K562 (cell line): ENCODE measurements around the gene TIPIN. TPM values are rescaled to one million over a fixed set of nuclear protein-coding genes. Genes with fewer than 3 reads are reported as not detected.

ENCODE experiments used
- FOXK2 ChIP-seq, 2 experiments: fragments of 450-650 bp; IDR thresholded peaks in 1 of 2; conservative IDR thresholded peaks in 1 of 2; 2 replicates each; pipeline ENCODE4 v1.6.1; 2016; ENCODE audit warnings: low read depth in 2 of 2, mild to moderate bottlenecking in 1 of 2
- HMGN3 ChIP-seq: IDR thresholded peaks from 2 replicates; pipeline ENCODE4 v1.6.1; 2011; ENCODE audit warnings: borderline replicate concordance, low read depth, mild to moderate bottlenecking, mixed read lengths, low read length; ENCODE audit not compliant: insufficient read length; ENCODE audit errors: extremely low read depth
- NRF1 ChIP-seq, 2 experiments: fragments of 450-650 bp; IDR thresholded peaks in 1 of 2; conservative IDR thresholded peaks in 1 of 2; 2 replicates each; pipeline ENCODE4 v1.6.1; 2014; ENCODE audit warnings: mild to moderate bottlenecking in 2 of 2
- POLR2G ChIP-seq: fragments of 200-400 bp; formaldehyde crosslinking; IDR thresholded peaks from 2 replicates; pipeline ENCODE4 v1.6.1; 2017; ENCODE audit warnings: low read depth, mild to moderate bottlenecking, antibody characterized with exemption, low read length, moderate library complexity
- RBM34 ChIP-seq: fragments of 200-400 bp; formaldehyde crosslinking; IDR thresholded peaks from 2 replicates; pipeline ENCODE4 v1.6.1; 2018; ENCODE audit warnings: low read length, borderline replicate concordance; ENCODE audit not compliant: insufficient read depth
- ZNF253 ChIP-seq: fragments of 250-450 bp; sonication (Bioruptor Pico); conservative IDR thresholded peaks from 2 replicates; pipeline ENCODE4 v1.6.1; 2021; ENCODE audit warnings: mild to moderate bottlenecking
- polyA plus RNA-seq, 8 experiments: library from polyadenylated mRNA; depleted of rRNA in 4 of 8; stranded (reverse) in 5 of 8; unstranded in 3 of 8; fragments of >200 nt; fragmentation: Nextera tagmentation in 2 of 8; fragmentation: Illumina TruSeq in 1 of 8; extraction: Ambion mirVana in 2 of 8; extraction: Trizol in 1 of 8; gene quantifications; 2 replicates each; pipeline versions ENCODE4 v1.2.1 to v1.2.3, GENCODE V29; 2011 to 2014; ENCODE audit warnings: inconsistent platforms in 1 of 8, missing spikeins in 1 of 8
- total RNA-seq, 7 experiments: library from RNA; depleted of rRNA in 6 of 7; stranded (reverse); fragments of >200 nt in 6 of 7; fragmentation: Illumina TruSeq in 2 of 7; extraction: Trizol in 2 of 7; gene quantifications; 2 replicates each; pipeline versions ENCODE4 v1.2.1 to v1.2.3, GENCODE V29; 2011 to 2021; ENCODE audit warnings: low replicate concordance in 1 of 7
- TF ChIP-seq, protein P1 (sequence below): fragments of 250-450 bp; sonication (Bioruptor Pico); IDR thresholded peaks from 2 replicates; pipeline ENCODE4 v1.8.0; 2022; ENCODE audit warnings: inconsistent platforms, mild to moderate bottlenecking, moderate library complexity, borderline replicate concordance
- TF ChIP-seq, protein P2 (sequence below), 3 experiments: fragments of 200-800 bp in 1 of 3; fragments of 250-450 bp in 1 of 3; fragments of 450-650 bp in 1 of 3; sonication (Bioruptor Pico) in 1 of 3; sonication (Bioruptor generic) in 1 of 3; formaldehyde crosslinking in 1 of 3; IDR thresholded peaks; 2 replicates each; pipeline versions ENCODE4 v1.6.1 to v1.8.0; 2016 to 2022; ENCODE audit warnings: mild to moderate bottlenecking in 2 of 3, missing genetic modification characterization in 2 of 3, missing compliant biosample characterization in 1 of 3, moderate library complexity in 1 of 3
- TF ChIP-seq, protein P3 (sequence below): sonication (generic); formaldehyde crosslinking; IDR thresholded peaks from 2 replicates; pipeline ENCODE4 v1.8.0; 2022; ENCODE audit warnings: mild to moderate bottlenecking, missing genetic modification reagents
- TF ChIP-seq, protein P4 (sequence below): fragments of 250-450 bp; sonication (Bioruptor Pico); IDR thresholded peaks from 2 replicates; pipeline ENCODE4 v1.4.0; 2020; ENCODE audit warnings: mild to moderate bottlenecking
- TF ChIP-seq, protein P5 (sequence below): fragments of 250-450 bp; sonication (Bioruptor Pico); IDR thresholded peaks from 2 replicates; pipeline ENCODE4 v1.4.0; 2020; ENCODE audit warnings: borderline replicate concordance

TIPIN gene
- total and polyA plus RNA-seq, 9 of the 15 experiments (the other 6 are each of a cell fraction or from before 2014, with no cell fraction given): 22.9 to 61.4 (median 42.0) TPM

DNA sequence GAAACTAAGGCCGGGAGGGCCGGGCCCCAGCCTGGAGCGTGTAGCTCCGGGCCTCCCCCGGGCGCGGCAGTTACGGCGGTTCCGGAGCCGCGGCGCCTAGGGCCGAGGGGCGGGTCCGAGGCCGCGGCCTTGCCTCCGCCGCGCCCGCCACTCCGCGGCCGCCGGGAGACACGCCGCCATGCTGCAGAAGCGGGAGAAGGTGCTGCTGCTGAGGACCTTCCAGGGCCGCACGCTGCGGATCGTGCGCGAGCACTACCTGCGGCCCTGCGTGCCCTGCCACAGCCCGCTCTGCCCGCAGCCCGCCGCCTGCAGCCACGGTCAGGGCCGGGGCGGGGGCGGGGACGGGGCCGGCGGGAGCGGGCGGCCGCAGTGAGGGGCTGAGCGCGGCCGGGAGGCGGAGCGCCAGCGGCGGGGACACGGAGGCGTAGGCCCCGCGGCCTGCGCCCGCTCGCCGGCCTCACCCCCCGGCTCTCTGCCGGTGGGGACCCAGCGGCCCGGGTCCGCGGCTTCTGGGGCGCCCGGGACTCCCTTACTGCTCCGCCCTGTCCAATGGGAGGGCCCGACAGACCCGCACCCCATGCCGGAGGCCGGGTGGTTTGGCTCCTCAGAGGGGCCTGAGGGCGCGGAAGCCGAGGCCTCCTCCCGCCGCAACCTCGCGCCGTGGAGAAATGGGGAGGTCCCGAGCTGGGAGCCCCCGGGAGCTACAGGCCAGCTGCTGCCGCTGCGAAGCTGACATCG is 62.9 kb downstream of the TIPIN start, which contains the start of gene DIS3L (continued):
- TF ChIP-seq, protein P1, sequence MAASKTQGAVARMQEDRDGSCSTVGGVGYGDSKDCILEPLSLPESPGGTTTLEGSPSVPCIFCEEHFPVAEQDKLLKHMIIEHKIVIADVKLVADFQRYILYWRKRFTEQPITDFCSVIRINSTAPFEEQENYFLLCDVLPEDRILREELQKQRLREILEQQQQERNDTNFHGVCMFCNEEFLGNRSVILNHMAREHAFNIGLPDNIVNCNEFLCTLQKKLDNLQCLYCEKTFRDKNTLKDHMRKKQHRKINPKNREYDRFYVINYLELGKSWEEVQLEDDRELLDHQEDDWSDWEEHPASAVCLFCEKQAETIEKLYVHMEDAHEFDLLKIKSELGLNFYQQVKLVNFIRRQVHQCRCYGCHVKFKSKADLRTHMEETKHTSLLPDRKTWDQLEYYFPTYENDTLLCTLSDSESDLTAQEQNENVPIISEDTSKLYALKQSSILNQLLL (CRISPR knock-in tag): no peak
- TF ChIP-seq, protein P2, sequence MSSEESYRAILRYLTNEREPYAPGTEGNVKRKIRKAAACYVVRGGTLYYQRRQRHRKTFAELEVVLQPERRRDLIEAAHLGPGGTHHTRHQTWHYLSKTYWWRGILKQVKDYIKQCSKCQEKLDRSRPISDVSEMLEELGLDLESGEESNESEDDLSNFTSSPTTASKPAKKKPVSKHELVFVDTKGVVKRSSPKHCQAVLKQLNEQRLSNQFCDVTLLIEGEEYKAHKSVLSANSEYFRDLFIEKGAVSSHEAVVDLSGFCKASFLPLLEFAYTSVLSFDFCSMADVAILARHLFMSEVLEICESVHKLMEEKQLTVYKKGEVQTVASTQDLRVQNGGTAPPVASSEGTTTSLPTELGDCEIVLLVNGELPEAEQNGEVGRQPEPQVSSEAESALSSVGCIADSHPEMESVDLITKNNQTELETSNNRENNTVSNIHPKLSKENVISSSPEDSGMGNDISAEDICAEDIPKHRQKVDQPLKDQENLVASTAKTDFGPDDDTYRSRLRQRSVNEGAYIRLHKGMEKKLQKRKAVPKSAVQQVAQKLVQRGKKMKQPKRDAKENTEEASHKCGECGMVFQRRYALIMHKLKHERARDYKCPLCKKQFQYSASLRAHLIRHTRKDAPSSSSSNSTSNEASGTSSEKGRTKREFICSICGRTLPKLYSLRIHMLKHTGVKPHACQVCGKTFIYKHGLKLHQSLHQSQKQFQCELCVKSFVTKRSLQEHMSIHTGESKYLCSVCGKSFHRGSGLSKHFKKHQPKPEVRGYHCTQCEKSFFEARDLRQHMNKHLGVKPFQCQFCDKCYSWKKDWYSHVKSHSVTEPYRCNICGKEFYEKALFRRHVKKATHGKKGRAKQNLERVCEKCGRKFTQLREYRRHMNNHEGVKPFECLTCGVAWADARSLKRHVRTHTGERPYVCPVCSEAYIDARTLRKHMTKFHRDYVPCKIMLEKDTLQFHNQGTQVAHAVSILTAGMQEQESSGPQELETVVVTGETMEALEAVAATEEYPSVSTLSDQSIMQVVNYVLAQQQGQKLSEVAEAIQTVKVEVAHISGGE (CRISPR knock-in tag; IDR thresholded peaks at IDR 0.05): no peak; a peak in 2 of 6 replicates
- no peak for TF ChIP-seq ZNF253
- peak; percentile 92 for TF ChIP-seq POLR2G
- no peak for TF ChIP-seq FOXK2 (conservative IDR thresholded peaks at IDR 0.05 in 1 of 2, IDR thresholded peaks at IDR 0.05 in 1 of 2; ENCODE audit: low read depth in 2 of 2)
- no peak for TF ChIP-seq HMGN3
- TF ChIP-seq, protein P3, sequence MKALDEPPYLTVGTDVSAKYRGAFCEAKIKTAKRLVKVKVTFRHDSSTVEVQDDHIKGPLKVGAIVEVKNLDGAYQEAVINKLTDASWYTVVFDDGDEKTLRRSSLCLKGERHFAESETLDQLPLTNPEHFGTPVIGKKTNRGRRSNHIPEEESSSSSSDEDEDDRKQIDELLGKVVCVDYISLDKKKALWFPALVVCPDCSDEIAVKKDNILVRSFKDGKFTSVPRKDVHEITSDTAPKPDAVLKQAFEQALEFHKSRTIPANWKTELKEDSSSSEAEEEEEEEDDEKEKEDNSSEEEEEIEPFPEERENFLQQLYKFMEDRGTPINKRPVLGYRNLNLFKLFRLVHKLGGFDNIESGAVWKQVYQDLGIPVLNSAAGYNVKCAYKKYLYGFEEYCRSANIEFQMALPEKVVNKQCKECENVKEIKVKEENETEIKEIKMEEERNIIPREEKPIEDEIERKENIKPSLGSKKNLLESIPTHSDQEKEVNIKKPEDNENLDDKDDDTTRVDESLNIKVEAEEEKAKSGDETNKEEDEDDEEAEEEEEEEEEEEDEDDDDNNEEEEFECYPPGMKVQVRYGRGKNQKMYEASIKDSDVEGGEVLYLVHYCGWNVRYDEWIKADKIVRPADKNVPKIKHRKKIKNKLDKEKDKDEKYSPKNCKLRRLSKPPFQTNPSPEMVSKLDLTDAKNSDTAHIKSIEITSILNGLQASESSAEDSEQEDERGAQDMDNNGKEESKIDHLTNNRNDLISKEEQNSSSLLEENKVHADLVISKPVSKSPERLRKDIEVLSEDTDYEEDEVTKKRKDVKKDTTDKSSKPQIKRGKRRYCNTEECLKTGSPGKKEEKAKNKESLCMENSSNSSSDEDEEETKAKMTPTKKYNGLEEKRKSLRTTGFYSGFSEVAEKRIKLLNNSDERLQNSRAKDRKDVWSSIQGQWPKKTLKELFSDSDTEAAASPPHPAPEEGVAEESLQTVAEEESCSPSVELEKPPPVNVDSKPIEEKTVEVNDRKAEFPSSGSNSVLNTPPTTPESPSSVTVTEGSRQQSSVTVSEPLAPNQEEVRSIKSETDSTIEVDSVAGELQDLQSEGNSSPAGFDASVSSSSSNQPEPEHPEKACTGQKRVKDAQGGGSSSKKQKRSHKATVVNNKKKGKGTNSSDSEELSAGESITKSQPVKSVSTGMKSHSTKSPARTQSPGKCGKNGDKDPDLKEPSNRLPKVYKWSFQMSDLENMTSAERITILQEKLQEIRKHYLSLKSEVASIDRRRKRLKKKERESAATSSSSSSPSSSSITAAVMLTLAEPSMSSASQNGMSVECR (CRISPR knock-in tag): peak; percentile 51; the same call in 1 of the 2 replicates
- TF ChIP-seq, protein P4, sequence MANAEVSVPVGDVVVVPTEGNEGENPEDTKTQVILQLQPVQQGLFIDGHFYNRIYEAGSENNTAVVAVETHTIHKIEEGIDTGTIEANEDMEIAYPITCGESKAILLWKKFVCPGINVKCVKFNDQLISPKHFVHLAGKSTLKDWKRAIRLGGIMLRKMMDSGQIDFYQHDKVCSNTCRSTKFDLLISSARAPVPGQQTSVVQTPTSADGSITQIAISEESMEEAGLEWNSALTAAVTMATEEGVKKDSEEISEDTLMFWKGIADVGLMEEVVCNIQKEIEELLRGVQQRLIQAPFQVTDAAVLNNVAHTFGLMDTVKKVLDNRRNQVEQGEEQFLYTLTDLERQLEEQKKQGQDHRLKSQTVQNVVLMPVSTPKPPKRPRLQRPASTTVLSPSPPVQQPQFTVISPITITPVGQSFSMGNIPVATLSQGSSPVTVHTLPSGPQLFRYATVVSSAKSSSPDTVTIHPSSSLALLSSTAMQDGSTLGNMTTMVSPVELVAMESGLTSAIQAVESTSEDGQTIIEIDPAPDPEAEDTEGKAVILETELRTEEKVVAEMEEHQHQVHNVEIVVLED: peak; percentile 75
- TF ChIP-seq NRF1 (conservative IDR thresholded peaks at IDR 0.05 in 1 of 2, IDR thresholded peaks at IDR 0.05 in 1 of 2): no peak; a peak in 2 of 4 replicates
- TF ChIP-seq, protein P5, sequence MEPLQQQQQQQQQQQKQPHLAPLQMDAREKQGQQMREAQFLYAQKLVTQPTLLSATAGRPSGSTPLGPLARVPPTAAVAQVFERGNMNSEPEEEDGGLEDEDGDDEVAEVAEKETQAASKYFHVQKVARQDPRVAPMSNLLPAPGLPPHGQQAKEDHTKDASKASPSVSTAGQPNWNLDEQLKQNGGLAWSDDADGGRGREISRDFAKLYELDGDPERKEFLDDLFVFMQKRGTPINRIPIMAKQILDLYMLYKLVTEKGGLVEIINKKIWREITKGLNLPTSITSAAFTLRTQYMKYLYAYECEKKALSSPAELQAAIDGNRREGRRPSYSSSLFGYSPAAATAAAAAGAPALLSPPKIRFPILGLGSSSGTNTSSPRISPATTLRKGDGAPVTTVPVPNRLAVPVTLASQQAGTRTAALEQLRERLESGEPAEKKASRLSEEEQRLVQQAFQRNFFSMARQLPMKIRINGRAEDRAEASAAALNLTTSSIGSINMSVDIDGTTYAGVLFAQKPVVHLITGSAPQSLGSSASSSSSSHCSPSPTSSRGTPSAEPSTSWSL (CRISPR knock-in tag): no peak
- no peak for TF ChIP-seq RBM34
